ENCODE measurements around the gene NFKBIB. TPM values are rescaled to one million over a fixed set of nuclear protein-coding genes. Genes with fewer than 3 reads are reported as not detected.
"Not testable (repeated sequence)": the region's sequence is repeated elsewhere in the genome, so short reads cannot be mapped to it uniquely, and the experiment has no call there.

The NFKBIB gene, protein sequence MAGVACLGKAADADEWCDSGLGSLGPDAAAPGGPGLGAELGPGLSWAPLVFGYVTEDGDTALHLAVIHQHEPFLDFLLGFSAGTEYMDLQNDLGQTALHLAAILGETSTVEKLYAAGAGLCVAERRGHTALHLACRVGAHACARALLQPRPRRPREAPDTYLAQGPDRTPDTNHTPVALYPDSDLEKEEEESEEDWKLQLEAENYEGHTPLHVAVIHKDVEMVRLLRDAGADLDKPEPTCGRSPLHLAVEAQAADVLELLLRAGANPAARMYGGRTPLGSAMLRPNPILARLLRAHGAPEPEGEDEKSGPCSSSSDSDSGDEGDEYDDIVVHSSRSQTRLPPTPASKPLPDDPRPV
- 10 to 100 TPM; 41.9 to 71.9 TPM for total RNA-seq

DNA sequence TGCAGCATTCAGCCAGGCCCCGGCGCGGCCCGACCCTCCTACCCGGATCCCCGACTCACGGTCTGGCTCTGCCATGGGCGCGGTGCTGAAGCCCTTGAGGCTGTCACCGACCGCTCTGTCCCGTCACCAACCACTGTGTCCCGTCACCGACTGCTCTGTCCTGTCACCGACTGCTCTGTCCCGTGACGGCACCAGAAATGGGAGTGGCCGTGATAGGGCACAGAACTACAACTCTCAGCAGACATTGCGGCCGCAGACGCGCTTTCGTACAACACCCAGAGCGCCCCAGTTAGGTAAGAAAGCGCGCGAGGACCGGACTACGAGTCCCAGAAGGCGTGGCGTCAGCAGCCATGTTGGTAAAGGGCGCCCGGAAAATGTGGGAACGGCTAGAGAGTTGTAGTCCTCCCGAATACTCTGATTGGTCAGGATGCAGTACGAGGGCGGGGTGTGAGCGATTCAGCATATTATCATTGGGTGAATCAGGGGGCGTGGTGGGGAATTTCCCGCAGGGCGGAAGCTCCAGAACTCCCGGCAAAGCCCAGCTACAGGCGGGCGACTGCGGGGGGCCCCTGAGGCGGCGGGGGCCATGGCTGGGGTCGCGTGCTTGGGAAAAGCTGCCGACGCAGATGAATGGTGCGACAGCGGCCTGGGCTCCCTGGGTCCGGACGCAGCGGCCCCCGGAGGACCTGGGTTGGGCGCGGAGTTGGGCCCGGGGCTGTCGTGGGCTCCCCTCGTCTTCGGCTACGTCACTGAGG, at the start of gene NFKBIB, which contains the start of gene SIRT2:
TSS of gene NFKBIB (plus strand) at position 523 of the 755 bp plus-strand sequence. CDS start at position 587, 64 bp downstream.
TSS of gene SIRT2 (minus strand) at position 172 of the 755 bp plus-strand sequence. CDS start at position 75, 97 bp downstream.
- H3K27ac Mint-ChIP-seq, result peak within 1 kb of the TSS; percentile 87 to 97
- DNase-seq (ENCODE audit: low spot score in 2 of 2) (peak; percentile 98 to 99), ATAC-seq (peak; percentile 94 to 96)
- H3K36me3 Mint-ChIP-seq, result peaks cover 15 to 22% of the 10 kb centered on the region in 2 donors
- H3K9me3 Mint-ChIP-seq, result no peaks in the 10 kb centered on the region

DNA sequence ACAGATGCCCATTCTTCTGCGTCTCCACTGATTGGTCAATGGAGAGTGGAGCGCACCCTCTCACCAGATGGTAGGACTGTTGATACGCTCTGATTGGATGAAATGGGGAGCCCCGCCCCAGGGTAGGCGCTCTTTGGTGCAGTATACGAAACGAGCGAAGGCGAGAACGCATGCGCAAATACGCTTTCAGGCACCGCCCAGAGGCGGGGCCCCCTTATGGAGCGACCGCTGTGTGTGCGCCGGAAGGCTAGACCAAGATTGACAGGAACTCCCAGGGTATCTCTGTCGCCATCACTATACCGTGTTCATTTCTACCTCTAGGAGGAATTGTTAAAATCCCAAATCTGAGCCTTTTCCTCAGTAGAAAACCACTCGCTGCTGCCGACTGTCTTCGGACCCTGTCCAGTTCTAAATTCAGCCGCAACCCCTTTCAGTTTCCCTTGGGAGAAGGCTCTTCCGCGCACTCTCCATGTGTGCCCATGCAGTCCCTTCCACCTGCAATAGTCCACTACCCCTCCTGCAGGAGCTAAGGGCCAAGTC, 49.3 kb upstream of the NFKBIB start:
- ATAC-seq (peak; percentile 82 to 83), DNase-seq (ENCODE audit: low spot score in 2 of 2) (peak in 1 of 2 donors; percentile 100)
- no peaks in the 10 kb centered on the region for H3K9me3 Mint-ChIP-seq
- H3K36me3 Mint-ChIP-seq, result peaks cover 46 to 51% of the 10 kb centered on the region in 2 donors
- H3K27ac Mint-ChIP-seq, result peak overlapping the region; percentile 99

DNA sequence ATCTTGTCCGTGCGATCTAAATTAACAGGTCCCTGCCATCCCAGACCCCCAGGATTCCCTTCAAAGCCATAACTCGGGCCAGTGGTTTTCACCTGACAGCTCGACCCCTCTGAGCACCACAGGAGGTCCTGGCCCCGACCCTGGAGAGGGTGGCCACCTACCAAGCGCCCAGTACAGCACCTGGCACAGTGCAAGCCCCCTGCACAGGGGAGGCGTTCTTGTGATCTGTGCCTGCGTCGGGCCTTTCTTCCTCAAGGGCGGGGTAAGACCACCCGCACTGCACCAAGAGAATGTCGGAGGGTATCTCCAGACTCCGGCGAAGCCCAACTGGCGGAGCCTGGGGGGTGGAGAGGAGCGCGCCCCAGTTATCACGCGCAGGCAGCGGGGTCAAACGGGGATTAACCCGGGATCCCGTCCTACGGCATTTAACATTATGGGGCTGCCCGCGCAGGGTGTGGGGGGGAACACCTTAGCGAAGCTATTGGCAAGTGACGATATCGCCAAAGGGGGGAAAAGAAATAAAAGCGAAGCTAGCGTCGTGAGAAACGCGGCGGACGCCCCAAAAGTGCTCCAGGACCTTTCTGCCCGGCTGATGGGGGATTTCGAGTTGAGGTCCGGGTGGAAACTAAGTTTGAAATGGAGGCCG, 48.7 kb upstream of the NFKBIB start:
- Mint-ChIP-seq H3K36me3 (peaks cover 40 to 45% of the 10 kb centered on the region in 2 donors), H3K27ac (peak overlapping the region; percentile 99)

DNA sequence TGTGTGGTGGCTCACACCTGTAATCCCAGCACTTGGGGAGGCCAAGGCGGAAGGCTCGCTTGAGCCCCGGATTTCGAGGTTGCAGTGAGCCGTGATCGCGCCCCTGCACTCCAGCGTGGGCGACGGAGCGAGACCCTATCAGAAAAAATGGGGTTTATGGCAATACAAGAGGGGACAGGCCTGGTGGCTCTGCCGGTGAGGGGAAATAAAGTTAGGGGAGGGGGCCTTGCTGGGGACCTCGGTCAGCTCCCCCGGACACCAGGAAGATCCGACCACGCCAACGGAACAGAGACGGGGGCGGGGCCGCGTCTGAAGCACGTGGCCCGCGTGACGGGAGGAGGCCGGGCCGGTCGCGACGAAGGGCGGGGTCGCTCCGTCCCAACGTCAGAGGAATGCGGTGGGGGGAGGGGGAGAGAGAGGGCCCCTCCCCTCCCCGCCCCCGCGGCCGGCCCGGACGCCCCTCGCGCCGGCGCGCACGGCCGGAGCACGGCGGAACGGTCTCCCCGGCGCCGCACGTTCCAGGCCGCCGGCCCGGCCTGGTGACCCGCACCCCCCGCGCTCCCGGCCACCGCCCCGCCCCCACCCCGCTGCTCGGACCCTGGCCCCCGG, 48.0 kb upstream of the NFKBIB start:
- H3K9me3 Mint-ChIP-seq, result no peaks in the 10 kb centered on the region
- H3K36me3 Mint-ChIP-seq, result peaks cover 36 to 41% of the 10 kb centered on the region in 2 donors
- H3K27ac Mint-ChIP-seq, result peak overlapping the region; percentile 99
- peak; percentile 5 to 23 for ATAC-seq
- DNase-seq (ENCODE audit: low spot score in 2 of 2), result peak; percentile 91 to 92

More for the DNA sequence above, 48.7 kb upstream of the NFKBIB start:
- H3K9me3 Mint-ChIP-seq, result no peaks in the 10 kb centered on the region
- no peak for ATAC-seq
- DNase-seq (ENCODE audit: low spot score in 2 of 2), result peak in 1 of 2 donors; percentile 72

DNA sequence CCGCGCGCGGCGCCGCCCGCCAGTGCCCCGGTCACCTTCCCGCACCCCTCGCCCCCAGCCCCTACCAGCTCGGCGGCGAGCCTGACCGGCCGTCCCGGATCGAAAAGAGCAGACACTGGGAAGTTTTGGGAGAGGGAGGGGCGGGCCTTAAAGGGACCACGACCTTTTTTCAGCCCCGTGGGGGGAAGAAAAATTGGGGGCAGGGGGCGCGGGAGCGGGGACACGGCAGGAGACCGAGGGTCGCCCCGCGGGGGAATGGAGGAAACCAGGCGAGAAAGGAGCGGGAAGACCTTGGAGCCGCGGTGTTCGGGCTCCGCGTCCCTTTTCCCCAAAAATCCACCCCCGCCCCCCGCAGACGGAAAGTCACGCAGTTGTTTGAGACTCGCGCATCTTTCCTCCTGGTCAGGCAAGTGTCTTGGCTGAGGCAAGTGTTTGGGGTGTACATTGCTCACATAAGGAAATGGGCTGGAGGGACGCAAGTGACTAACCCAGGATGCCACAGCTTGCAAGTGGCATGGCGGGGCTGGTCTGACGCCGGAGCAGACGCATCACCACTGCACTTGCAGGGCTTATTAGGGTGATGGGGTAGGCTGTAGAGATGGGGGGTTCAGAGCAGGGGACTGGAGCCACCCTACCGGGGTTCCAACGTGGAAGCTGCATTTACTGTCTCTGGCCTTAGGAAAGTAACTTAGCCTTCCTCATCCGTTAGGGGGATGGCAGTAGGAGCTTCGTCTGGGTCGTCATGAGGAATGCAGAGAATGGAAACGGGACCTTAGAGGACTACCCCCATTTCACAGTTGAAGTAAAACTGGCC, 47.3 kb upstream of the NFKBIB start:
- peaks cover 28 to 34% of the 10 kb centered on the region in 2 donors for H3K36me3 Mint-ChIP-seq
- peak overlapping the region; percentile 93 to 99 for H3K27ac Mint-ChIP-seq
- DNase-seq (ENCODE audit: low spot score in 2 of 2), result peak; percentile 57 to 83
- ATAC-seq, result peak in 1 of 2 donors; percentile 29
- no peaks in the 10 kb centered on the region for H3K9me3 Mint-ChIP-seq

DNA sequence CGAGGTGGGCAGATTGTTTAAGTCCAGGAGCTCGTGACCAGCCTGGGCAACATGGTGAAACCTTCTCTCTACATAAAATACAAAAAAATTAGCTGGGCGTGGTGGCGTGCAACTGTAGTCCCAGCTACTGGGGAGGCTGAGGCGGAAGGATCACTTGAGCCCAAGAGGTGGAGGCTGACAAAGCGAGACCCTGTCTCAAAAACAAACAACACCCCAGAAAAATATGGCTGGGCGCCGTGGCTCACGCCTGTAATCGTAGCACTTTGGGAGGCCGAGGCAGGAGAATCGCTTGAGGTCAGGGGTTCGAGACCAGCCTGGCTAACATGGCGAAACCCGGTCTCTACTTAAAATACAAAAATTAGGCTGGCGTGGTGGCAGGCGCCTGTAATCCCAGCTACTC, 46.6 kb upstream of the NFKBIB start:
- ATAC-seq (no peak), DNase-seq (ENCODE audit: low spot score in 2 of 2) (no peak)
- Mint-ChIP-seq H3K27ac (peak overlapping the region; percentile 93 to 99), H3K9me3 (no peaks in the 10 kb centered on the region), H3K36me3 (peaks cover 21 to 26% of the 10 kb centered on the region in 2 donors)

DNA sequence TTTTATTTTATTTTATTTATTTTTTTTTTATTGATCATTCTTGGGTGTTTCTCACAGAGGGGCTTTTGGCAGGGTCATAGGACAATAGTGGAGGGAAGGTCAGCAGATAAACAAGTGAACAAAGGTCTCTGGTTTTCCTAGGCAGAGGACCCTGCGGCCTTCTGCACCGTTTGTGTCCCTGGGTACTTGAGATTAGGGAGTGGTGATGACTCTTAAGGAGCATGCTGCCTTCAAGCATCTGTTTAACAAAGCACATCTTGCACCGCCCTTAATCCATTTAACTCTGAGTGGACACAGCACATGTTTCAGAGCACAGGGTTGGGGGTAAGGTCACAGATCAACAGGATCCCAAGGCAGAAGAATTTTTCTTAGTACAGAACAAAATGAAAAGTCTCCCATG, 44.8 kb upstream of the NFKBIB start:
- DNase-seq (ENCODE audit: low spot score in 2 of 2); H3K27ac Mint-ChIP-seq; H3K9me3 Mint-ChIP-seq: not testable (repeated sequence)

DNA sequence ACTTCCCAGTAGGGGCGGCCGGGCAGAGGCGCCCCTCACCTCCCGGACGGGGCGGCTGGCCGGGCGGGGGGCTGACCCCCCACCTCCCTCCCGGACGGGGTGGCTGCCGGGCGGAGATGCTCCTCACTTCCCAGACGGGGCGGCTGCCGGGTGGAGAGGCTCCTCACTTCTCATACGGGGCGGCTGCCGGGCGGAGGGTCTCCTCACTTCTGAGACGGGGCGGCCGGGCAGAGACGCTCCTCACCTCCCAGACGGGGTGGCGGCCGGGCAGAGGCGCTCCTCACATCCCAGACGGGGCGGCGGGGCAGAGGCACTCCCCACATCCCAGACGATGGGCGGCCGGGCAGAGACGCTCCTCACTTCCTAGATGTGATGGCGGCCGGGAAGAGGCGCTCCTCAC, 44.0 kb upstream of the NFKBIB start:
- peaks cover 11 to 16% of the 10 kb centered on the region in 2 donors for H3K36me3 Mint-ChIP-seq
- not testable (repeated sequence) for ATAC-seq

More for the DNA sequence above, 44.8 kb upstream of the NFKBIB start:
- H3K36me3 Mint-ChIP-seq, result peaks cover 11 to 16% of the 10 kb centered on the region in 2 donors
- ATAC-seq, result not testable (repeated sequence)

DNA sequence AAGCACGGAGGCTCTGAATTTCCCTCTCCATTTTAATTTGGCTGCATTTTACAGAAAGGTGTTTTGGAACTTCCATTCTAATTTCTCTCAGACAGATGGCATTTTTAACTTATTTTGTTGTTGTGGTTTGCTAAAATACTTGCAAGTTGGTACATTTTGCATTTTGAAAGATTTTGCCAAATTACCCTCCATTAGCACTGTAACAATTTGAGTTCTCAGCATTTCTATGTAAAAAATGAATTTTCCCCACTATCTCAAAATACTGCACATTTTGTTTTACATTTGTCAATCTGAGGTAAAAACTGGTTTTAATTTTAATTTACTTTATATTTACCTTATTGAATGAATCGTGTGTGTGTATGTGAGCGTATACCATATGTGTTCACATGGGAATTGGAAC, 43.0 kb upstream of the NFKBIB start:
- Mint-ChIP-seq H3K36me3 (peaks cover 0 to 8% of the 10 kb centered on the region in 2 donors), H3K9me3 (no peaks in the 10 kb centered on the region), H3K27ac (peak overlapping the region in 1 of 2 donors; percentile 83)
- DNase-seq (ENCODE audit: low spot score in 2 of 2) (no peak), ATAC-seq (no peak)

More for the DNA sequence above, 44.0 kb upstream of the NFKBIB start:
- not testable (repeated sequence) for H3K27ac Mint-ChIP-seq; DNase-seq (ENCODE audit: low spot score in 2 of 2); H3K9me3 Mint-ChIP-seq

DNA sequence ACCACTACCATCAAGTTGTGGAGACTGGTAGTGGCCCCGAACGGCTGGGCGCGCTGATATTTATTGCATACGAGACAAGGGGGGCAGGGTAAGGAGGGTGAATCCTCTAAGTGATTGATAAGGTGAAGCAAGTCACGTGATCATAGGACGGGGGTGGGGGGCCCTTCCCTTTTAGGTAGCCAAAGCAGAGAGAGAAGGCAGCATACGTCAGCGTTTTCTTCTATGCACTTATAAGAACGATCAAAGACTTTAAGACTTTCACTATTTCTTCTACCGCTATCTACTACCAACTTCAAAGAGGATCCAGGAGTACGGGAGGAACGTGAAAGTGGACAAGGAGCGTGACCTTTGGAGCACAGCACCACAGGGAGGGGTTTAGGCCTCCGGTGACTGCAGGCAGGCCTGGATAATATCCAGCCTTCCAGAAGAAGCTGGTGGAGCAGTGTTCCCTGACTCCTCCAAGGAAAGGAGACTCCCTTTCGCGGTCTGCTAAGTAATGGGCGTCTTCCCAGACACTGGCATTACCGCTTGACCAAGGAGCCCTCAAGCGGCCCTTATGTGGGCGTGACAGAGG, 40.1 kb upstream of the NFKBIB start:
- ATAC-seq, result not testable (repeated sequence)

DNA sequence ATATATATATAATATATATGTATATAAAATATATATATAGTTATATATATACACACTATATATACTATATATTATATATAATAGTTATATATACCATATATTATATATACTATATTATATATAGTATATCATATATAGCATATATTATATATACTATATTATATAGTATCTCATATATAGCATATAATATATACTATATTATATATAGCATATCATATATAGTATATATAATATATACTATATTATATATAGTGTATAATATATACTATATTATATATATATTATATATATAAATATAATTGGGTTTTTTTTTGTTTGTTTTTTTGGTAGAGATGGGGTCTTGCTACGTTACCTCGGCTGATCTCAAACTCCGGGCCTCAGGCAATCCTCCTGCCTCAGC, 38.4 kb upstream of the NFKBIB start:
- ATAC-seq (no peak), DNase-seq (ENCODE audit: low spot score in 2 of 2) (no peak)
- H3K9me3 Mint-ChIP-seq, result no peaks in the 10 kb centered on the region
- no peaks in the 10 kb centered on the region for H3K36me3 Mint-ChIP-seq
- no peak overlapping the region for H3K27ac Mint-ChIP-seq

More for the DNA sequence above, 40.1 kb upstream of the NFKBIB start:
- not testable (repeated sequence) for H3K36me3 Mint-ChIP-seq; H3K9me3 Mint-ChIP-seq; H3K27ac Mint-ChIP-seq; DNase-seq (ENCODE audit: low spot score in 2 of 2)

DNA sequence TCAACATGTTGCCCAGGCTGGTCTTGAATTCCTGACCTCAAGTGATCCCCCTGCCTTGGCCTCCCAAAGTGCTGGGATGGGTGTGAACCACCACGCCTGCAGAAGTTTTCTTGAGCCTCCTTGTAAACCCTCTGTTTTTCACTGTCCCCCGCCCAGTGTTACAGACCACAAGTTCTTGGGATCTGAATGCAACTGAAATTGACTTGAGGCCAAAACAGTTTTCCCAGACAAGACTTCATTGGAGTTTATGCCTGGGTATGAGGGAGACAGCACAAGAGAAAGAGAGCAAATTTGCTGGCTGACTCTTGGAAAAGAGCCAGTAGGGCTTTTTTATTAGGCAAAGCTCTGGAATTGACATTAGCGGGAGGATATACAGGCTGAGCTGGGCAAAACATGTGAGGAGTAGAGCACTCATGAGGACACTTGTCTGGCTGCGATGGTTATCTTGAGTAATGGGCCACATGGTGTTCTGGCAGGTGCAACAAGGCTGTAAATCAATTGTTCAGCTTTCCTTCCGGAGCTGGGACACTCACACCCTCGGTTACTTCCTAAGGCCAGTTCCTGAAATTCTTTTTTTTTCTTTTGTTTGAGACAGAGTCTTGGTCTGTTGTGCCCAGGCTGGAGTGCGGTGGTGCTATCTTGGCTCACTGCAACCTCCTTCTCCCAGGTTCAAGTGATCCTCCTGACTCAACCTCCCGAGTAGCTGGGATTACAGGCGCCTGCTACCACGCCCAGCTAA, 37.3 kb upstream of the NFKBIB start:
- peak overlapping the region in 1 of 2 donors; percentile 22 for H3K27ac Mint-ChIP-seq
- ATAC-seq (no peak), DNase-seq (ENCODE audit: low spot score in 2 of 2) (no peak)
- no peaks in the 10 kb centered on the region for H3K36me3 Mint-ChIP-seq
- no peaks in the 10 kb centered on the region for H3K9me3 Mint-ChIP-seq

DNA sequence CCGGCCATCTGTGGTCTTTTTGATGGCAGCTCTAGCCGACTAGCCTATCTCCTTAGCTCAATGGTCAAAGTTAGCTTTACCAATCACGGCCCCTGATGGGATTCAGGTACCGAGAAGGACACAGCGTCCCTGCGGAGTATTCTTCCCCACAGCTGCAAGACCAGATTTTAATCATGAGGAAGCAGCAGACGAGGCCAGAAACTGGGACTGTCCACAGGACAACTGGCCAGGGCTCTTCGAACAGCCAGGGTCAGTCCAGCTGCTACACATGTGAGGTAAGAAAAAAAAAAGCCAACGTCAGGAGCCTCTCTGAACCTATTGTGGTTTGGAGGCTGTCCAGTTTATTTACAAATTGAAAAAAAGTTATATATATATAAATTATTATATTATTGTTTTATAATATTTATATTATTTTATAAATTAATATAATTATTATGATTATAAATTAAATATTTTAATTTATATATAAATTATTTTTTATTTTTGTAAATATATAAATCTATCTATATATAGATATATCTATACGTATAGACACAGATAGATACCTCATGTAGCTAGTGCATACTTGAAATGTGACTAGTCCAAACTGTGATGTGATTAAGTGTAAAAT, 32.5 kb upstream of the NFKBIB start:
- Mint-ChIP-seq H3K27ac (no peak overlapping the region), H3K36me3 (peaks cover 13 to 33% of the 10 kb centered on the region in 2 donors), H3K9me3 (no peaks in the 10 kb centered on the region)
- no peak for ATAC-seq
- no peak for DNase-seq (ENCODE audit: low spot score in 2 of 2)

DNA sequence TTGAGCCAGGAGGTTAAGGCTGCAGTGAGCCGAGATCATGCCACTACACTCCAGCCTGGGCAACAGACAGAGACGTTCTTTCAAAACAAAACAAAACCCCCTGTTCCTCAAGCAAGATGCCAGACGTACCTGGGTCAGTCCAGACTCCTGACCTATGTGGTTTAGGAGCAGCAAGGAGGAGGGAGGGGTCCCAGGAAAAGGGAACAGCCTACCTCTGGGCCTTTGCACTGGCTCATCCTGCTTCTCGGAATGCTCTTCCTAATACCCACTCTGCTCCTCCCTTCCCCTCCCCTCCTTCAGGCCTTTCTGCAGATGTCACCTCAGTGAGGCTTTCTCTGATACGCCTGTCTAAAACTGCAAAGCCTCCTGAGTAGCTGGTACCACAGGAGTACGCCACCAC, 31.2 kb upstream of the NFKBIB start:
- no peak for DNase-seq (ENCODE audit: low spot score in 2 of 2)
- peaks cover 18 to 39% of the 10 kb centered on the region in 2 donors for H3K36me3 Mint-ChIP-seq
- peak overlapping the region in 1 of 2 donors; percentile 87 for H3K27ac Mint-ChIP-seq
- ATAC-seq, result no peak
- H3K9me3 Mint-ChIP-seq, result no peaks in the 10 kb centered on the region

All from activated naive CD4-positive, alpha-beta T cell treated with anti-CD3 and anti-CD28 coated beads, Interleukin-2, amount 50 U/mL, for 72 hours (primary cell).